GM08714 (cell line): ENCODE data around the gene ARMC5.
"Not testable (repeated sequence)": the region's sequence is repeated elsewhere in the genome, so short reads cannot be mapped to it uniquely, and the experiment has no call there.

Experiments used
- H3K4me3 ChIP-seq: fragments of 200-500 bp; sonication (Bioruptor generic); 2 replicates; pipeline ENCODE4 v1.5.1; 2014; ENCODE audit warnings: mild to moderate bottlenecking, low read length, inconsistent platforms
- ZNF274 ChIP-seq: IDR thresholded peaks from 2 replicates; pipeline ENCODE4 v1.6.1; 2012; ENCODE audit warnings: mild to moderate bottlenecking, low read depth, low read length

Gene ARMC5

DNA sequence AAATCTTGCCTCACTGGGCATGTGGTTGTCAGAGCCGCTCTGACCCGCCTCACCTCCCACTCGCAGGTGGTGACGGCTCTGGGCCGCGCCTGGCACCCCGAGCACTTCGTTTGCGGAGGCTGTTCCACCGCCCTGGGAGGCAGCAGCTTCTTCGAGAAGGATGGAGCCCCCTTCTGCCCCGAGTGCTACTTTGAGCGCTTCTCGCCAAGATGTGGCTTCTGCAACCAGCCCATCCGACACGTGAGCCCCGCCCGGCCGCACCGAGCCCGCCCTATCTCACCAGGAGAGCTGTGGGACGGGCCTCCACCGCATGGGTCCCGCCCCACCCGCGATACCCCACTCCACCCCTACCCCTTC, 16.6 kb downstream of the ARMC5 start:
- no peak overlapping the region for H3K4me3 ChIP-seq
- TF ChIP-seq ZNF274 = no peak

DNA sequence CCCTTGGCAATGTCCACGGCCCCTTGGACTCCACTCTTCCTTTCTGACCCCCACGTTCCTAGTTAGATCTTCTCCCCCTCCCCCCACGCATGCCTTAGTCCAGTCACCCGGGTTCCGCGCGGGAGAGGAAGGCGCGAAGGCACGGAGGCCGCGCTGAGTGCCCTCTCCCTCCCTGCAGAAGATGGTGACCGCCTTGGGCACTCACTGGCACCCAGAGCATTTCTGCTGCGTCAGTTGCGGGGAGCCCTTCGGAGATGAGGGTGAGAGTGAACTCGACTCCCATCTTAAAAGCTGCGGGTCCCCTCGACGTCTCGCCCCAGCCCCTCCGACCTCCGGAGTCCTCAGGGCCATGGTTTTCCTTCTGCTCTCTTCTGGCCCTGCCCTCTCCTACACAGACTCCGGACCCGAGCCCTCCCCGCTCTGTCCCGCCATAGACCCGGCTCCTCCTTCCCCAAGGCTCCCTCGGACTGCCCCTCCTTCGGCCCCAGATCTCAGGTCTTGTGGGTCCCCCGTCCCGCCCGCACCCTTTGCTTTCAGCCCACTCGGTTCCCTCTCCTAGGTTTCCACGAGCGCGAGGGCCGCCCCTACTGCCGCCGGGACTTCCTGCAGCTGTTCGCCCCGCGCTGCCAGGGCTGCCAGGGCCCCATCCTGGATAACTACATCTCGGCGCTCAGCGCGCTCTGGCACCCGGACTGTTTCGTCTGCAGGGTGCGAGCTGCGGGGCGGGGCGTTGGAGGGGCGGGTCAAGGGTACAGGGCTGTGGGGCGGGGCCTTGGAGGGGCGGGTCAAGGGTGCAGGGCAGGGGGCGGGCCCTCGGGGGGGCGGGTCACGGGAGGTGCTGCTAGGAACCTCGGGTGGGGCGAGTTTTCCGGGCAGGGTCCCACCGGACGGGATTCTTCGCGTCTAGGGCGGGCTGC, 17.3 kb downstream of the ARMC5 start:
- peak overlapping the region; percentile 59; the same call in 1 of the 2 replicates for H3K4me3 ChIP-seq
- no peak for TF ChIP-seq ZNF274

DNA sequence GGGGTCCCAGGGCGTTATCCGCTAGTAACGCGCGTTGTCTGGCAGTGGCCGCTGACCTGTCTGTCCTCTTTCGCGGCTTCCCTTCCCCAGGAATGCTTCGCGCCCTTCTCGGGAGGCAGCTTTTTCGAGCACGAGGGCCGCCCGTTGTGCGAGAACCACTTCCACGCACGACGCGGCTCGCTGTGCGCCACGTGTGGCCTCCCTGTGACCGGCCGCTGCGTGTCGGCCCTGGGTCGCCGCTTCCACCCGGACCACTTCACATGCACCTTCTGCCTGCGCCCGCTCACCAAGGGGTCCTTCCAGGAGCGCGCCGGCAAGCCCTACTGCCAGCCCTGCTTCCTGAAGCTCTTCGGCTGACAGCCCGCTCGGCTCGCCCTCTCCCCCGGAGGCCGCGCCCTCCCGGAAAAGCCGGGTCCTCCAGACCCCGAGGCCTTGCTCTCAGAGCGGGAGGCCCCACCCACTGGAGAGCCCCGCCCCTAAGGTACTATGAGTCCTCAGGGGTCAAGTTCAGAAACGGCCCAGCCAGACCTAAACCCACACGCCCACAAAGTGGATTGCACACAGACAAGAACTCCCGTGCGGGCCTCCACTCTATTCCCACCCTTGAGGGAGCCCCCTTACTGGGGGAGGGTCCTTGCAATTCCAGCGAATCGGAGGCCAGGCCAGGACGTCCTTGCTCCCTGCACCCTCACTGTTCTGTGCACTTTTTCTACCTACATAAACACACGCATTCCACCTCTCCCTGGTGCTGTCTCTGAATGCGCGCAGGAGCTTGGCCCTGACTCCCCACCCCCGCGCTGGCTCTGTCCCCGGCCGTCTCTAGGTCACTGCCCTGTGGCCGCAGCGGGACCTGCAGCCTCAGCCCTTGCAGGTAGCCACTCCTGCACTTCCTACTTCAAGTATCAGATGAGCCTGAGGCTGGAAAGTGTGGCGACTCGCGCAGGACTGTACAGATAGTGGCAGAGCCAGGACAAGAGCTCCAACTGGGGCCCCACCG, 18.2 kb downstream of the ARMC5 start:
- peak overlapping the region; percentile 59; the same call in 1 of the 2 replicates for H3K4me3 ChIP-seq
- no peak for TF ChIP-seq ZNF274

DNA sequence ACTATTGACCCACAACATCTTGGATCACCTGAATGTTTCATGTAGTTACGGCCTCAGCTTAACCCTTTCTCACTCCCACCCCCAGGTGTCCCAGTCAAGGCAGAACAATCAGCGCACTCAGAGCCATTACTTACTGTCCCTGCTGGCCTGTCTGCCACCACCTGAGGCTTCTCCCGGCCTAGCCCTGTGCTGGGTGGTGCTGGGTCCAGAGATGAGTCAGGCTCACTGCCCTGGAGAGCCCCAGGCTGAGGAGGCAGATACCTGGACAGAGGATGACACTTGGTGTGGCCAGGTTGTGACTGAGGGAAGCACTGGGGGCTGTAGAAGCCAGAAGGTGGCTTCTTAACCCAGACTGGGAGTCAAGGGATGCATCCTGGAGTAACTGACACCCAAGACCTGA, 19.7 kb downstream of the ARMC5 start:
- no peak for TF ChIP-seq ZNF274
- no peak overlapping the region for H3K4me3 ChIP-seq

DNA sequence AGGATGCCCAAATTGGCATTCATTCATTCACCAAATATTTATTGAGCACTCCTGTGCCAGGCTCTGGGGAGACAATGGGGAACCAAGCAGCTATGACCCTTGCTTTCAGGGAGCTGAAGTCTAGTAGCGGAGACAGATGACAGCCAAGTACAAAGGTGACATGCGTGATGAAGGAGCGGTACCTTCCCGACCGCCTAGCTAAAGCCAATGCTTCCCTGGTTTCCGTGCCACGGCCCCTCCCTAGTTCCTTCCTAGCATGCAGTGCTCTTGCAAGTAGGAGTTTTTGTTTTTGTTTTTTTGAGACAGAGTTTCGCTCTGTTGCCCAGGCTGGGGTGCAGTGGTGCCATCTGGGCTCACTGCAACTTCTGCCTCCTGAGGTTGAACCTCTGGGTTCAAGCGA, 20.4 kb downstream of the ARMC5 start:
- no peak for TF ChIP-seq ZNF274
- H3K4me3 ChIP-seq = no peak overlapping the region

DNA sequence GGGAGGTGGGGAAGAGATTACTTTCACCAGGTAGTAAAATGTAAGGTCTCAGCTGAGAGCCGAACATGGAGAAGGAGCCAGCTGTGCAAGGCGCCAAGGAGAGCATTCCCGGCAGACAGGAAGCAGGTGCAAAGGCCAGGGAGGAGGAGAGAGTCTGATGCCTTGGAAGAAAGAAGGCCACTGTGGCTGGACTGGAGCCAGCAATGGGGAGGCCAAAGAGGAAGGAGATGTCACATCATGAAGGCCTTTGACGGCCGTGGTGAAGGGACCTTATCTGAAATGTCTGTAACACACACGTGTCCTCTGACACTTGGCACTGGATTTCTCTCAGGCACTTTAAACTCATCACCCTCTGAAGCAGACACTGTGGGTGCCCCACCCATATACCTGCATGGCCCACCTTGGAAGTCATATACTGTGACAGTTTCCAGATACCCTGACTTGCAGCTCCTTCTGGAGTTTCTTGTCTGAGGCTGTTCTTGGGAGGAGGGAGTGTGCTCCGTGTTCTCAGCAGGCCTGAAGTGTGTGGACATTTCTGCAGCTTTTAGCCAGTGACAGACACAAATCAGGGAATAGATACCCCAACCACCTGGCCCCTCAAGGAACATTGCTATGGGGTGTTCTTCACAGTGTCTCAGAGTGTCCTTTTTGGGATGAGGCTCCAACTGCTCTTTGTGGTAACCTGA, 21.7 kb downstream of the ARMC5 start:
- no peak overlapping the region for H3K4me3 ChIP-seq
- no peak for TF ChIP-seq ZNF274

DNA sequence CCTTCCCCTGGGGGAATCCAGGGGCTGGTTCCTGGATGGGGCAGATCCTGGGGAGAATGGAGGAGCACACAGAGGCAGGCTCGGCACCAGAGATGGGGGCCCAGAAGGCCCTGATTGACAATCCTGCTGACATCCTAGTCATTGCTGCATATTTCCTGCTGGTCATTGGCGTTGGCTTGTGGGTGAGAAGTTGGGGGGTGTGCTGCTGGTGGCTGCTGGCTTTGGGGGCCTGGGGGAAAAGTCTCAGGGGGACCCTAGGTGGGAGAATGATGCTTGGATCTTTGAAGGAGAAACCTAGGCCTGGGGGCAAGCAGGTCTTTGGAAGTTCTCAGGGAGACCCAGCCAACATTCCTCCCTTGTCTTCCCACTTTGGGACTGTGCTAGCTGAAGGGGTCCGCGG, 23.8 kb downstream of the ARMC5 start, which contains the start of gene SLC5A2:
Gene SLC5A2, plus strand, starts transcription at position 43 of the 400 bp plus-strand sequence. Its CDS starts 14 bp downstream, at position 57.
- no peak within 1 kb of the TSS for H3K4me3 ChIP-seq
- TF ChIP-seq ZNF274 = no peak

DNA sequence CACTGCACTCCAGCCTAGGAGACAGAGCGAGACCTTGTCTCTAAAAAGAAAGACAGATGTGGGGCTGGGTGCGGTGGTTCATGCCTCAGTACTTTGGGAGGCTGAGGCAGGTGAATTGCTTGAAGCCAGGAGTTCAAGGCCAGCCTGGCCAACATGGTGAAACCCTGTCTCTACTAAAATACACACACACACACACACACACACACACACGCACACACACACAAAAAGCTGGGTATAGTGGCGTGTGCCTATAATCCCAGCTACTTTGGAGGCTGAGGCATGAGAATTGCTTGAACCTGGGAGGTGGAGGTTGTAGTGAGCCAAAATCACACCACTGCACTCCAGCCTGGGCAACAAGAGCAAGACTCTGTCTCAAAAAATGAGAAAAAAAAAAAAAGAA, 24.7 kb downstream of the ARMC5 start:
- not testable (repeated sequence) for H3K4me3 ChIP-seq

DNA sequence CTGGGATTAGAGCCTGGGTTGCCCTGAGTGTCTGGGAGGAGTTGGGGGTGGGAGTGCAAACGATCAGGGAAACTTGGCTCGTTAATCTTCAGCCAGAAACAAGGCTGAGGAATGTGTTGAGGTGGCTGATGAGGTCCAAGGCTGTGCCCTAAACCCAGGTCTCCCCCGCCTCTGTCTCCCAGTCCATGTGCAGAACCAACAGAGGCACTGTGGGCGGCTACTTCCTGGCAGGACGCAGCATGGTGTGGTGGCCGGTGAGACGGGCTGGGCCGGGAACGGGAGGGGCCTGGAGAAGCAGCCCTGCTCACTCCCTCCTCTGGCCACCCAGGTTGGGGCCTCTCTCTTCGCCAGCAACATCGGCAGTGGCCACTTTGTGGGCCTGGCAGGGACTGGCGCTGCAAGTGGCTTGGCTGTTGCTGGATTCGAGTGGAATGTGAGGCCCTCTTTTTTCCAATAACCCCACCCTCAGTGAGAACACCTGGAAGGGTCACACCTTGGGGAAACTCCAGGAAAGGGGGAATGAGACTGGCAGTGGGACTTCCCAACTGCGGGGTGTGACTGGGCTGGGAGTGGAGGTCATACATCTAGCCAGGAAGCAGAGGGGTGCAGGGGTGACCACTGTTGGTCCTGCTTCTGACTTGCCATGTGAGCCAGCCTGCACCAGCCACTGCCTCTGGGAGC, 25.3 kb downstream of the ARMC5 start:
- no peak overlapping the region for H3K4me3 ChIP-seq
- no peak for TF ChIP-seq ZNF274

DNA sequence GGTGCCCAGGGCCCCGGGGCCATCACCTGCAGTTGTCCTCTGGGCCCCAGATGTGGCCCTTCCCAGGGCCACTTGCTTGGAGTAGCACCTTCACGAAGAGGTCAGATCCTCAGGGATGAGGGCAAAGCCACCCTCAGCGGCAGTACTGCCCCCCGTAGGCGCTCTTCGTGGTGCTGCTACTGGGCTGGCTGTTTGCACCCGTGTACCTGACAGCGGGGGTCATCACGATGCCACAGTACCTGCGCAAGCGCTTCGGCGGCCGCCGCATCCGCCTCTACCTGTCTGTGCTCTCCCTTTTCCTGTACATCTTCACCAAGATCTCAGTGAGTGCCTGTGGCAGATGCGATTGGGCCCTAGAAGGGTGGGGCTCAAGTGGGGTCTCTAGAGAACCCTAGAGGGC, 26.3 kb downstream of the ARMC5 start:
- no peak overlapping the region for H3K4me3 ChIP-seq
- TF ChIP-seq ZNF274 = no peak

DNA sequence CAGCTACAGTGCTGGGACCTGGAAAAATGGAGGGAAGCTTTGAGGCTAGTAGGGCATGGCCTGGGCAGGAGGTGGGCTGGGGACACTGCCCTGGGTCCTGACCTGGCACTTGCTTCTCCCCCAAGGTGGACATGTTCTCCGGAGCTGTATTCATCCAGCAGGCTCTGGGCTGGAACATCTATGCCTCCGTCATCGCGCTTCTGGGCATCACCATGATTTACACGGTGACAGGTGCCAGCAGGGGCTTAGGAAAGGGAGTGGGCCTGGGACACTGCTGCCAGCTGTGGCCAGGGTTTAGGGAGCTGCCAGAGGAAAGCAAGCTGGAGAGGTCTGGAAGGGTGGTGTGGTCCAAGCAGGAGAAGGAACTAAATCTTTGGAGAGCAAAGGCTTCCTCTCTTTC, 26.7 kb downstream of the ARMC5 start:
- no peak overlapping the region for H3K4me3 ChIP-seq
- TF ChIP-seq ZNF274 = no peak

DNA sequence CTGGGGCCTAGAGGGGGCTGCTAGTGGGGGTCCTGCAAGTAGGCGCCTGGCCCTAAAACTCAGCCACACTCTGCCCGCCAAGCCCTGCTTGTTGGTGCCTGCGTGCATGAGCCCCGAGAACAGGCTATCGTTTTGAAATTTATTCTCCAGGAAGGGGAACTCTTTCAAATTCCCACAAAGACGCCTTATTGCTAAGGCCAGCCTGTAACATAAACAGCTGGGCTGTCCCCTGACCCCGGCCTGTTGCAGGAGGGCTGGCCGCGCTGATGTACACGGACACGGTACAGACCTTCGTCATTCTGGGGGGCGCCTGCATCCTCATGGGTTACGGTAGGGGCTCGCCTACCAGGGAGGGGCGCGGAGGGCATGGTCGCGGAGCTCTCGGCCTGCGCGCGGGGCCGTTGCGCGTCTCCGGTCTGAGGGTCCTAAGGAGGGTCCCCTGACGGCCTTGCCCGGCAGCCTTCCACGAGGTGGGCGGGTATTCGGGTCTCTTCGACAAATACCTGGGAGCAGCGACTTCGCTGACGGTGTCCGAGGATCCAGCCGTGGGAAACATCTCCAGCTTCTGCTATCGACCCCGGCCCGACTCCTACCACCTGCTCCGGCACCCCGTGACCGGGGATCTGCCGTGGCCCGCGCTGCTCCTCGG, 27.9 kb downstream of the ARMC5 start:
- H3K4me3 ChIP-seq = peak overlapping the region; percentile 37; the same call in 1 of the 2 replicates
- no peak for TF ChIP-seq ZNF274
